K562 (cell line): Measurements from ENCODE around the gene MSH2.

Source experiments
- ATF4 ChIP-seq: fragments of 450-650 bp; formaldehyde crosslinking; IDR thresholded peaks from 2 replicates; pipeline ENCODE4 v1.4.0; 2022; ENCODE audit warnings: mild to moderate bottlenecking, moderate library complexity
- BHLHE40 ChIP-seq: IDR thresholded peaks from 2 replicates; pipeline ENCODE4 v1.6.1; 2011; ENCODE audit warnings: low read length, improper control_type of control experiment
- CREB1 ChIP-seq, 2 experiments: sonication (generic) in 1 of 2; formaldehyde crosslinking in 1 of 2; IDR thresholded peaks; 2 replicates each; pipeline versions ENCODE4 v1.6.1 to v1.8.0; 2012 to 2022; ENCODE audit warnings: inconsistent platforms in 1 of 2, mild to moderate bottlenecking in 1 of 2, missing genetic modification reagents in 1 of 2, moderate library complexity in 1 of 2
- E2F4 ChIP-seq: sonication (generic); formaldehyde crosslinking; IDR thresholded peaks from 2 replicates; pipeline ENCODE4 v1.8.0; 2022; ENCODE audit warnings: mild to moderate bottlenecking, low read depth, missing genetic modification reagents
- ESRRA ChIP-seq: fragments of 450-650 bp; IDR thresholded peaks from 2 replicates; pipeline ENCODE4 v1.6.1; 2014; ENCODE audit warnings: low read depth, mild to moderate bottlenecking, moderate library complexity, borderline replicate concordance
- FOXM1 ChIP-seq, 2 experiments: fragments of 450-650 bp in 1 of 2; sonication (generic) in 1 of 2; formaldehyde crosslinking in 1 of 2; IDR thresholded peaks; 2 replicates each; pipeline versions ENCODE4 v1.6.1 to v1.9.0; 2017 to 2022; ENCODE audit warnings: low read depth in 2 of 2, mild to moderate bottlenecking in 2 of 2, missing genetic modification reagents in 1 of 2, moderate library complexity in 1 of 2
- MAFF ChIP-seq: IDR thresholded peaks from 2 replicates; pipeline ENCODE4 v1.6.1; 2012; ENCODE audit warnings: low read length, improper control_type of control experiment
- MEF2D ChIP-seq: conservative IDR thresholded peaks from 2 replicates; pipeline ENCODE4 v1.6.1; 2016; ENCODE audit warnings: low read depth, missing genetic modification characterization, missing compliant biosample characterization
- NFYB ChIP-seq: IDR thresholded peaks from 2 replicates; pipeline ENCODE4 v1.6.1; 2011; ENCODE audit warnings: mild to moderate bottlenecking, moderate library complexity; ENCODE audit not compliant: insufficient read length; ENCODE audit errors: extremely low read depth
- RAD21 ChIP-seq, 2 experiments: fragments of 250-450 bp in 1 of 2; fragments of 450-650 bp in 1 of 2; sonication (Bioruptor Pico) in 1 of 2; formaldehyde crosslinking in 1 of 2; IDR thresholded peaks in 1 of 2; conservative IDR thresholded peaks in 1 of 2; 2 replicates each; pipeline versions ENCODE4 v1.4.0 to v1.8.0; 2020 to 2022; ENCODE audit warnings: mild to moderate bottlenecking in 2 of 2, moderate library complexity in 1 of 2
- ZNF175 ChIP-seq: fragments of 200-800 bp; sonication (Bioruptor generic); IDR thresholded peaks from 2 replicates; pipeline ENCODE4 v1.6.1; 2016; ENCODE audit warnings: low read depth, mild to moderate bottlenecking, missing genetic modification characterization, missing compliant biosample characterization

GRCh38 chr2:47455411-47455810, 52.5 kb downstream of the MSH2 start:
- TF ChIP-seq BHLHE40: no peak
- TF ChIP-seq ATF4 (CRISPR knock-in tag): no peak
- TF ChIP-seq E2F4 (CRISPR knock-in tag): no peak
- no peak for TF ChIP-seq MAFF
- TF ChIP-seq RAD21 (CRISPR knock-in tag; conservative IDR thresholded peaks at IDR 0.05 in 1 of 2, IDR thresholded peaks at IDR 0.05 in 1 of 2): no peak
- TF ChIP-seq ESRRA: no peak
- TF ChIP-seq ZNF175 (CRISPR knock-in tag): no peak
- no peak for TF ChIP-seq CREB1 (IDR thresholded peaks at IDR 0.05)
- TF ChIP-seq CREB1 (CRISPR knock-in tag; IDR thresholded peaks at IDR 0.05): no peak
- no peak for TF ChIP-seq MEF2D (tag)
- TF ChIP-seq NFYB: no peak
- no peak for TF ChIP-seq FOXM1 (IDR thresholded peaks at IDR 0.05; ENCODE audit: low read depth)
- no peak for TF ChIP-seq FOXM1 (CRISPR knock-in tag; IDR thresholded peaks at IDR 0.05; ENCODE audit: low read depth)
